Stimulated activated naive CD8-positive, alpha-beta T cell treated with anti-CD3 and anti-CD28 coated beads, Interleukin-15, Interleukin-2, amounts not matched to agents 100 U/mL and 50 U/mL, for 24 hours (primary cell): ENCODE results near the gene DSCAM.

ENCODE experiments used
- ATAC-seq: fragments of 150-1000 bp; cut with Tn5 transposase; one replicate; pipeline ENCODE4 v1.10.0; 2021
- DNase-seq: peaks from one replicate; pipeline ENCODE4 v3.0.0; 2021

Gene DSCAM

GRCh38 chr21:39976800-39977199 is 870.2 kb downstream of the DSCAM start:
- no peak for DNase-seq
- no peak for ATAC-seq

- ATAC-seq (no peak), DNase-seq (no peak)
These were observed 873.8 kb downstream of the DSCAM start for GRCh38 chr21:39972976-39973770.

- no peak for ATAC-seq
- DNase-seq, result no peak
These were observed 874.5 kb downstream of the DSCAM start for GRCh38 chr21:39972471-39972870.

GRCh38 chr21:39971956-39972355 is 875.0 kb downstream of the DSCAM start:
- ATAC-seq (no peak), DNase-seq (no peak)

- no peak for DNase-seq
- no peak for ATAC-seq
These were observed 877.1 kb downstream of the DSCAM start for GRCh38 chr21:39969691-39970364.

GRCh38 chr21:39968010-39968409 is 878.9 kb downstream of the DSCAM start:
- DNase-seq (no peak), ATAC-seq (no peak)

GRCh38 chr21:39966786-39967185 is 880.2 kb downstream of the DSCAM start:
- no peak for DNase-seq
- no peak for ATAC-seq

- DNase-seq, result no peak
- no peak for ATAC-seq
These were observed 881.9 kb downstream of the DSCAM start for GRCh38 chr21:39965026-39965425.

GRCh38 chr21:39961251-39961650 is 885.7 kb downstream of the DSCAM start:
- no peak for ATAC-seq
- no peak for DNase-seq
